Nephron (organoid): ENCODE results near the gene ARAP2.

Source experiments
- H3K27ac Mint-ChIP-seq, 3 experiments: 2 replicates each; pipeline ENCODE4 v1.8.0; 2020; ENCODE audit warnings: mixed read lengths in 3 of 3, mild to moderate bottlenecking in 2 of 3, moderate library complexity in 1 of 3
- H3K27me3 Mint-ChIP-seq: 2 replicates; pipeline ENCODE4 v1.8.0; 2021; ENCODE audit warnings: low read depth, mild to moderate bottlenecking, moderate library complexity, mixed read lengths
- H3K36me3 Mint-ChIP-seq: 2 replicates; pipeline ENCODE4 v1.8.0; 2020; ENCODE audit warnings: low read depth, mixed read lengths
- H3K4me1 Mint-ChIP-seq: 2 replicates; pipeline ENCODE4 v1.8.0; 2020; ENCODE audit warnings: mixed read lengths
- H3K4me3 Mint-ChIP-seq, 3 experiments: 2 replicates each; pipeline ENCODE4 v1.8.0; 2020; ENCODE audit warnings: mild to moderate bottlenecking in 3 of 3, mixed read lengths in 3 of 3, moderate library complexity in 2 of 3
- H3K9me3 Mint-ChIP-seq: 2 replicates; pipeline ENCODE4 v1.8.0; 2020; ENCODE audit warnings: mixed read lengths
- TF ChIP-seq, protein P1 (sequence below), 3 experiments: fragments of 200-600 bp; sonication (generic); IDR thresholded peaks; one replicate each; pipeline ENCODE4 v1.5.0; 2021; ENCODE audit warnings: antibody characterized with exemption in 3 of 3; ENCODE audit not compliant: unreplicated experiment in 3 of 3

The ARAP2 gene

DNA sequence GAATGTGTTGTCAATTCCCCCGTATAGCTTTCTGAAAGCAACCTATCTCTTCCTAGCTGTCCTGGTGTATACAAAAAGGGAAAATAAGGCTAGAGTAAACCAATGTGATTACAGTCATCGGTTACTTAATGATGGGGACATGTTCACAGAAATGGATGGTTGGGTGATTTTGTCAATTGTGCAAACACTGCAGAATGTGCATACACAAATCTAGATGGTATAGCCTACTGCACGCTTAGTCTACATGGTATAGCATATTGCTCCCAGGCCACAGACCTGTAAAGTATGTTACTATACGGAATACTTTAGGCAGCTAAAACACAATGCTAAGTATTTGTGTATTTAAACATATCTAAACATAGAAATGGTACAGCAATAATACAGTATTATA lies 42.2 kb upstream of the ARAP2 start:
- H3K9me3 Mint-ChIP-seq: no peaks in the 10 kb centered on the region
- H3K4me1 Mint-ChIP-seq: no peaks in the 10 kb centered on the region
- H3K27ac Mint-ChIP-seq: no peak overlapping the region
- H3K4me3 Mint-ChIP-seq: no peak overlapping the region
- H3K36me3 Mint-ChIP-seq: no peaks in the 10 kb centered on the region
- TF ChIP-seq, protein P1, sequence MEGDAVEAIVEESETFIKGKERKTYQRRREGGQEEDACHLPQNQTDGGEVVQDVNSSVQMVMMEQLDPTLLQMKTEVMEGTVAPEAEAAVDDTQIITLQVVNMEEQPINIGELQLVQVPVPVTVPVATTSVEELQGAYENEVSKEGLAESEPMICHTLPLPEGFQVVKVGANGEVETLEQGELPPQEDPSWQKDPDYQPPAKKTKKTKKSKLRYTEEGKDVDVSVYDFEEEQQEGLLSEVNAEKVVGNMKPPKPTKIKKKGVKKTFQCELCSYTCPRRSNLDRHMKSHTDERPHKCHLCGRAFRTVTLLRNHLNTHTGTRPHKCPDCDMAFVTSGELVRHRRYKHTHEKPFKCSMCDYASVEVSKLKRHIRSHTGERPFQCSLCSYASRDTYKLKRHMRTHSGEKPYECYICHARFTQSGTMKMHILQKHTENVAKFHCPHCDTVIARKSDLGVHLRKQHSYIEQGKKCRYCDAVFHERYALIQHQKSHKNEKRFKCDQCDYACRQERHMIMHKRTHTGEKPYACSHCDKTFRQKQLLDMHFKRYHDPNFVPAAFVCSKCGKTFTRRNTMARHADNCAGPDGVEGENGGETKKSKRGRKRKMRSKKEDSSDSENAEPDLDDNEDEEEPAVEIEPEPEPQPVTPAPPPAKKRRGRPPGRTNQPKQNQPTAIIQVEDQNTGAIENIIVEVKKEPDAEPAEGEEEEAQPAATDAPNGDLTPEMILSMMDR (IDR thresholded peaks at IDR 0.05; ENCODE audit: unreplicated experiment in 3 of 3): no peak
- peaks cover 3% of the 10 kb centered on the region for H3K27me3 Mint-ChIP-seq

DNA sequence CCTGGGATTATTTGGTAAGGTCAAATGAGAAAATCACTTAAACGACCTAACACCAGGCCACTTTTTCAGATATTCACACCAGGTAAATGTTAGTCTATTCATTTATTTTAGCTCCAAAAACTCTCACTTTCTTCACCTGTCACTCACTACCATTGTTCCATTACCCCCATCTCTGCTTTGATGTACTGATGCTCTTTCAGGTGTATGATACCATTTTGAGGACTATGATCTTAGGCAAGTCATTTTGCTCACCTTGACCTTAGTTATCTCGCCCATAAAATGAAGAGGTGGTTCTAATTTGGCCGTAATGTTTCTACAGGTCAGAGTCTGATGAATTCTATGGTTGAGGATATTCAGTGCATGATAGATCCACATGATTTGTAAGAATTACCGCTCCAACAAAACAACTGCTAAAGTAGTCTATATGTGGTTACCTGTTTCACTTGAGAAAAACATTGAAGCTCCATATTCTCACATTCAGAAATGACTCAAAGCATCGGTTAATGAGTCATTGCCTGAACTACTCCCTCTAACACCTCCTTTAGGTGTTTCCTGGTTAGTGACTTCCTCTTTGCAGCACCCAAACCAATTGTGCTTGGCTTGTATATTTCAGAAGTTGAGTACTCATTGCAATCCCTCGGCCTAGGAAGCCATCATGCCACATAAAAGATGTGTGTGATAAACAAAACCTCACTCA lies 41.6 kb upstream of the ARAP2 start:
- H3K36me3 Mint-ChIP-seq: no peaks in the 10 kb centered on the region
- peaks cover 3% of the 10 kb centered on the region for H3K27me3 Mint-ChIP-seq
- H3K27ac Mint-ChIP-seq: no peak overlapping the region
- TF ChIP-seq, protein P1 (IDR thresholded peaks at IDR 0.05; ENCODE audit: unreplicated experiment in 3 of 3): no peak
- no peaks in the 10 kb centered on the region for H3K9me3 Mint-ChIP-seq
- no peak overlapping the region for H3K4me3 Mint-ChIP-seq
- no peaks in the 10 kb centered on the region for H3K4me1 Mint-ChIP-seq

DNA sequence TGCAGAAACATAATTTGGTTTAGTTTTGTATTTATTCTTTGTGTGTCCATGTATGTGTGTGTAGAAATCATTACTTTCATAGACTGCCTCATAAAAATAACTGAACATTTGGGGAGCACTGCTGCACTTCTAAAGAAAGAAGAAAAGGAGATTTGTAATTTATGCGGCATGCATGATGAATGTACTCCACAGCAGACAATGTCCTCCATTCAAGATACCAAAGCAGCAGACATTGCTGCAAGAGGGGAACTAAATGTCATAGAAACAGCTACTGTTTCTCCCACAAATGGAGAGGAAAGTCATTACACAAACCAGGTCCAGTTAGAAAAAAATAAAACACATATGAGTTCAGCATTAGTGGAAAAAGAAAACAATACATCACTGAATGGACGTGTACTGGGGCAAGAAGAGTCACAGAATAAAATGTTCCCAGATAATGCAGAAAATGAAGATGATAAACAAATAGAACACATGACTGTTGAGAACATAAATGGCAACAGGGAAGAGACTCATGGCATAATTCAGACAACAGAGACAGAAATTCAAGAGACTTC lies 39.7 kb upstream of the ARAP2 start:
- no peak overlapping the region for H3K4me3 Mint-ChIP-seq
- TF ChIP-seq, protein P1 (IDR thresholded peaks at IDR 0.05; ENCODE audit: unreplicated experiment in 3 of 3): no peak

DNA sequence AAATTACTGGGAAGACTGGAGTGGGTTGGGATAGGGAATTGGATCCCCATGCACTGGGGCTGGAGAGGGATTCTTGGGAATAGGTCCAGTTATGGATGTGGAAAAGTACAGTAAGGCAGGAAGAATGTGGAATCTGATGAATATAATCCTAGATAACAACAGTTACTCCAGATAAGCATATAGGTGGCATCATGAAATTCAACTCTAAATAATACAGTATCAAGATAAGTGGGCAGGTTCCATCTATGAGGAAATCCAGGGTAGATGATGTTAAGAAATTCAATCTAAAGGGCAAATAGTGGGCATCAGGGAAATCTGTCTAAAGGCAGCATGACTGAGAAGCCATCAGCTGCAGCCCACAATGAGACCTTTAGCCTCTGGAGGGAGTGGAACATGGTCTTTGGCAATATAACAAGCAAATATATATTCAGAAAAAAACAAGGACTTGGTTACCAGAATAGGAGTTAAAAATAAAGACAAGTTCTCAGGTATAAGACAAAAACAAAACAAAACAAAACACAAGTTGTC lies 38.3 kb upstream of the ARAP2 start:
- no peaks in the 10 kb centered on the region for H3K4me1 Mint-ChIP-seq
- H3K4me3 Mint-ChIP-seq: no peak overlapping the region
- TF ChIP-seq, protein P1 (IDR thresholded peaks at IDR 0.05; ENCODE audit: unreplicated experiment in 3 of 3): no peak
- H3K27ac Mint-ChIP-seq: no peak overlapping the region
- H3K27me3 Mint-ChIP-seq: peaks cover 11% of the 10 kb centered on the region
- no peaks in the 10 kb centered on the region for H3K36me3 Mint-ChIP-seq
- no peaks in the 10 kb centered on the region for H3K9me3 Mint-ChIP-seq

More for the DNA sequence above, 39.7 kb upstream of the ARAP2 start:
- no peaks in the 10 kb centered on the region for H3K4me1 Mint-ChIP-seq
- H3K9me3 Mint-ChIP-seq: no peaks in the 10 kb centered on the region
- H3K36me3 Mint-ChIP-seq: no peaks in the 10 kb centered on the region
- no peak overlapping the region for H3K27ac Mint-ChIP-seq
- H3K27me3 Mint-ChIP-seq: peaks cover 7% of the 10 kb centered on the region

DNA sequence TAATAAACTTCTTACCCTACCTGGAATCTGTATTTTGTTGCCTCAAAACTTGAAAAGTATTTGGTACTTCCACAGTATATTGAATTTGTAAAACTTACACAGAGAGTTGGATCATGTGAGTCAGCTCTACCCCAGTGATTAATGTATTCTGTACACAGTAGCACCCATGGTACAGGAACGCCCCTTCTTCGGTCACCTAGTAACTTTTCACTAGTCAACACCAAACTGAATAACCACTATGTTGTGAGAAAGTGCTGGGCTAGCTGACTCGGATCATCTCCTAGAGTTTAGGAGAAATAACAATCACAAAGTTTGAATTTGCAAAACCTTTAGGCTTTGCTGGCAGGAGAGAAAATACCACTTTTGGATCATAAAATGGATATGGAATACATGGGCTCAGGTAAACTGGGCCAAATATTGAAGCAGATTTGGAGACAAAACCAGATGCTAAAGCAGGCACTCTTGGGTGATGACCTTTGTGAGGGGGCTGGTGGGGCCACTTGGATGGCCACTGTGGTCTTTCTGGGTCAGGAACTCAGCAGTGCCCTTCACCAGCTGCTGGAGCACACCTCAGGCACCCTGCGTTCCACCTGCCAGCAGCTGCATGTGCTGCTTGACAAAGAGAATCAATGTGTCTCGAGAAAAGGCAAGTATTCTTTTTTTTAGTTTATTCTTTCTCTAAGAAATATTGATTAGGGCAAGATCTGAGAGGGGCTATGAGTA lies 37.2 kb upstream of the ARAP2 start, which contains the start of gene DTHD1:
DTHD1 (plus strand) TSS at position 233 of the 723 bp plus-strand sequence; CDS start at position 376, 143 bp downstream.
- Mint-ChIP-seq H3K9me3 (no peaks in the 10 kb centered on the region), H3K27ac (peak within 1 kb of the TSS in 1 of 3 experiments; percentile 10)

More for the DNA sequence above, 37.2 kb upstream of the ARAP2 start, which contains the start of gene DTHD1:
- TF ChIP-seq, protein P1 (IDR thresholded peaks at IDR 0.05; ENCODE audit: unreplicated experiment in 3 of 3): no peak
- Mint-ChIP-seq H3K36me3 (no peaks in the 10 kb centered on the region), H3K4me1 (no peaks in the 10 kb centered on the region), H3K4me3 (no peak within 1 kb of the TSS), H3K27me3 (peaks cover 11% of the 10 kb centered on the region)
